K562 (cell line): ENCODE data around the gene TCF12. TPM values are rescaled to one million over a fixed set of nuclear protein-coding genes. Genes with fewer than 3 reads are reported as not detected.

Experiments used
- ATAC-seq: fragments of 200-7000 bp; cut with Tn5 transposase; 3 replicates; pipeline ENCODE4 v1.9.1; 2020; ENCODE audit warnings: moderate library complexity
- BruUV-seq: library from RNA; stranded (reverse); fragments of 400-500 nt; replicated peaks from 2 replicates; lab custom pipeline; 2021; lab: Mats Ljungman, UMichigan
- CTCF ChIA-PET: fragments of 300-600 bp; formaldehyde crosslinking; extraction: SDS; loops from one replicate; lab custom pipeline; 2021; ENCODE audit warnings: low intra/inter-chr PET ratio; lab: Yijun Ruan, JAX
- POLR2A ChIA-PET: fragments of 300-600, 350-650 bp; sonication (Branson Sonifier 250); formaldehyde crosslinking; extraction: SDS; loops from one replicate; lab custom pipeline; 2021; ENCODE audit warnings: antibody characterized with exemption, inconsistent platforms; lab: Yijun Ruan, JAX
- DNase-seq, 4 experiments: peaks; one replicate each; pipeline versions ENCODE4 v3.0.0 to v3.0.0-alpha.2; 2011 to 2018; ENCODE audit warnings: low spot score in 3 of 4, mixed read lengths in 3 of 4; ENCODE audit errors: extremely low read depth in 1 of 4
- FAIRE-seq: peaks from 2 replicates; lab custom pipeline; 2011; peaks lifted over from hg19 to GRCh38; lab: Jason Lieb, UNC
- H2AFZ ChIP-seq: 2 replicates; pipeline ENCODE4 v1.6.0; 2011; ENCODE audit warnings: low read depth, low read length, control low read depth, inconsistent platforms
- H3K27ac ChIP-seq: fragments of 200-600 bp; 3 replicates; pipeline ENCODE4 v1.8.0; 2011; ENCODE audit warnings: low read depth, mild to moderate bottlenecking, control low read depth, inconsistent platforms, low read length, moderate library complexity, mixed read lengths; ENCODE audit errors: extremely low read depth
- H3K27me3 ChIP-seq, 2 experiments: fragments of 300-600 bp in 1 of 2; 2 replicates in 1 of 2; 3 replicates in 1 of 2; pipeline versions ENCODE4 v1.6.0 to v1.8.0; 2011; ENCODE audit warnings: inconsistent platforms in 2 of 2, low read length in 2 of 2, mild to moderate bottlenecking in 1 of 2, mixed read lengths in 1 of 2, moderate library complexity in 1 of 2; ENCODE audit not compliant: control insufficient read depth in 2 of 2, insufficient read depth in 2 of 2
- H3K36me3 ChIP-seq: fragments of 300-600 bp; 3 replicates; pipeline ENCODE4 v1.8.0; 2011; ENCODE audit warnings: mild to moderate bottlenecking, low read length, inconsistent platforms; ENCODE audit not compliant: control insufficient read depth, insufficient read depth
- H3K4me1 ChIP-seq, 2 experiments: fragments of 200-600 bp in 1 of 2; replicated peaks in 1 of 2; 2 replicates in 1 of 2; 3 replicates in 1 of 2; pipeline versions ENCODE4 v1.5.1 to v1.8.0; 2011; ENCODE audit warnings: inconsistent platforms in 2 of 2, low read length in 2 of 2, mild to moderate bottlenecking in 1 of 2, mixed read lengths in 1 of 2, moderate library complexity in 1 of 2; ENCODE audit not compliant: control insufficient read depth in 2 of 2, insufficient read depth in 2 of 2
- H3K4me2 ChIP-seq: 2 replicates; pipeline ENCODE4 v1.6.1; 2011; ENCODE audit warnings: low read length, control low read depth, inconsistent platforms, mixed read lengths; ENCODE audit not compliant: insufficient read depth
- H3K4me3 ChIP-seq: fragments of 200-600 bp; sonication (generic), shearing (Covaris generic); 2 replicates; pipeline ENCODE4 v1.5.1; 2016; ENCODE audit warnings: control low read depth, inconsistent platforms
- H3K79me2 ChIP-seq: fragments of 200-600 bp; 3 replicates; pipeline ENCODE4 v1.8.0; 2011; ENCODE audit warnings: low read length, inconsistent platforms; ENCODE audit not compliant: control insufficient read depth, insufficient read depth
- H3K9ac ChIP-seq, 2 experiments: 2 replicates each; pipeline versions ENCODE4 v1.6.0 to v1.6.1; 2011; ENCODE audit warnings: low read depth in 2 of 2, low read length in 2 of 2, control low read depth in 1 of 2, inconsistent platforms in 1 of 2, mild to moderate bottlenecking in 1 of 2, mixed read lengths in 1 of 2; ENCODE audit not compliant: insufficient read depth in 1 of 2
- H3K9me1 ChIP-seq: one replicate; pipeline ENCODE4 v1.6.0; 2011; ENCODE audit warnings: inconsistent platforms, mild to moderate bottlenecking, low read length, moderate library complexity; ENCODE audit not compliant: control insufficient read depth, insufficient read depth
- H3K9me3 ChIP-seq: replicated peaks from 2 replicates; pipeline ENCODE4 v1.5.1; 2011; ENCODE audit warnings: low read depth, low read length, inconsistent platforms; ENCODE audit not compliant: control insufficient read depth, insufficient read depth
- H4K20me1 ChIP-seq: replicated peaks from 2 replicates; pipeline ENCODE4 v1.6.1; 2011; ENCODE audit warnings: low read length, inconsistent platforms, mixed read lengths; ENCODE audit not compliant: control insufficient read depth, insufficient read depth
- BDP1 ChIP-seq: IDR thresholded peaks from 3 replicates; pipeline ENCODE4 v1.6.1; 2011; ENCODE audit not compliant: insufficient read length, insufficient read depth
- BRD9 ChIP-seq: fragments of 450-650 bp; IDR thresholded peaks from 2 replicates; pipeline ENCODE4 v1.6.1; 2018; ENCODE audit warnings: low read depth; ENCODE audit not compliant: partially characterized antibody
- ETV6 ChIP-seq, 3 experiments: fragments of 150-350 bp in 1 of 3; sonication (generic) in 1 of 3; formaldehyde crosslinking in 1 of 3; IDR thresholded peaks; 2 replicates each; pipeline versions ENCODE4 v1.6.1 to v1.8.0; 2014 to 2022; ENCODE audit warnings: borderline replicate concordance in 2 of 3, low read depth in 2 of 3, antibody characterized with exemption in 1 of 3, low read length in 1 of 3, mild to moderate bottlenecking in 1 of 3, missing genetic modification reagents in 1 of 3
- FOXK2 ChIP-seq, 2 experiments: fragments of 450-650 bp; IDR thresholded peaks in 1 of 2; conservative IDR thresholded peaks in 1 of 2; 2 replicates each; pipeline ENCODE4 v1.6.1; 2016; ENCODE audit warnings: low read depth in 2 of 2, mild to moderate bottlenecking in 1 of 2
- GTF2E2 ChIP-seq: fragments of 200-800 bp; sonication (Bioruptor generic); IDR thresholded peaks from 2 replicates; pipeline ENCODE4 v1.6.1; 2016; ENCODE audit warnings: missing genetic modification characterization, missing compliant biosample characterization
- LEF1 ChIP-seq: fragments of 450-650 bp; IDR thresholded peaks from 2 replicates; pipeline ENCODE4 v1.6.1; 2016; ENCODE audit warnings: mild to moderate bottlenecking
- PML ChIP-seq: IDR thresholded peaks from 2 replicates; pipeline ENCODE4 v1.6.1; 2012; ENCODE audit warnings: low read length, inconsistent platforms
- PTTG1 ChIP-seq: fragments of 450-650 bp; IDR thresholded peaks from 2 replicates; pipeline ENCODE4 v1.6.1; 2016; ENCODE audit warnings: low read depth, mild to moderate bottlenecking, missing genetic modification characterization, missing compliant biosample characterization
- SAFB ChIP-seq: fragments of 200-400 bp; formaldehyde crosslinking; IDR thresholded peaks from 2 replicates; pipeline ENCODE4 v1.6.1; 2017; ENCODE audit warnings: low read depth, low read length, borderline replicate concordance
- SNIP1 ChIP-seq: fragments of 450-650 bp; IDR thresholded peaks from 2 replicates; pipeline ENCODE4 v1.7.1; 2017; ENCODE audit warnings: low read depth, mild to moderate bottlenecking
- SREBF1 ChIP-seq: fragments of 150-350 bp; IDR thresholded peaks from 2 replicates; pipeline ENCODE4 v1.6.1; 2014; ENCODE audit warnings: antibody characterized with exemption, low read depth, low read length, borderline replicate concordance
- TOE1 ChIP-seq, 2 experiments: fragments of 450-650 bp in 1 of 2; sonication (generic) in 1 of 2; formaldehyde crosslinking in 1 of 2; IDR thresholded peaks; 2 replicates each; pipeline versions ENCODE4 v1.7.1 to v1.8.0; 2016 to 2022; ENCODE audit warnings: borderline replicate concordance in 2 of 2, mild to moderate bottlenecking in 2 of 2, antibody characterized with exemption in 1 of 2, inconsistent platforms in 1 of 2, low read depth in 1 of 2, missing genetic modification reagents in 1 of 2, moderate library complexity in 1 of 2
- ZNF124 ChIP-seq: sonication (generic); formaldehyde crosslinking; IDR thresholded peaks from 2 replicates; pipeline ENCODE4 v1.8.1; 2022; ENCODE audit warnings: missing genetic modification reagents
- ZNF174 ChIP-seq: fragments of 250-450 bp; sonication (Bioruptor Pico); IDR thresholded peaks from 2 replicates; pipeline ENCODE4 v1.4.0; 2020; ENCODE audit warnings: mild to moderate bottlenecking
- ZNF23 ChIP-seq: fragments of 250-450 bp; sonication (Bioruptor Pico); IDR thresholded peaks from 2 replicates; pipeline ENCODE4 v1.4.0; 2020; ENCODE audit warnings: mild to moderate bottlenecking
- ZNF445 ChIP-seq: fragments of 250-450 bp; sonication (Bioruptor Pico); IDR thresholded peaks from 2 replicates; pipeline ENCODE4 v1.4.0; 2020; ENCODE audit warnings: low read depth, mild to moderate bottlenecking, moderate library complexity
- ZNF584 ChIP-seq: fragments of 200-800 bp; sonication (Bioruptor generic); IDR thresholded peaks from 2 replicates; pipeline ENCODE4 v1.6.1; 2016; ENCODE audit warnings: low read depth, mild to moderate bottlenecking, missing genetic modification characterization, missing compliant biosample characterization
- ZNF696 ChIP-seq: fragments of 250-450 bp; sonication (Bioruptor Pico); conservative IDR thresholded peaks from 2 replicates; pipeline ENCODE4 v1.4.0; 2020; ENCODE audit warnings: mild to moderate bottlenecking, moderate library complexity
- WGBS: fragments of 100-300 bp; shearing (Covaris generic); methylation state at CpG from one replicate; pipeline ENCODE4 v1.1.6; 2016; ENCODE audit warnings: low coverage, mixed read lengths; ENCODE audit not compliant: insufficient coverage; ENCODE audit errors: missing lambda C conversion rate; 5-methylcytosine and 5-hydroxymethylcytosine counted together
- in situ Hi-C: fragments of 300-500 bp; cut with MboI; formaldehyde crosslinking; loops from 4 replicates; pipeline ENCODE4 v1.15.0; 2018; ENCODE audit warnings: inconsistent platforms, mixed read lengths
- intact Hi-C: fragments of 100-400 bp; cut with micrococcal nuclease; formaldehyde crosslinking; loops from 2 replicates; pipeline ENCODE4 v1.14.2; 2022
- polyA plus RNA-seq, 8 experiments: library from polyadenylated mRNA; depleted of rRNA in 4 of 8; stranded (reverse) in 5 of 8; unstranded in 3 of 8; fragments of >200 nt; fragmentation: Nextera tagmentation in 2 of 8; fragmentation: Illumina TruSeq in 1 of 8; extraction: Ambion mirVana in 2 of 8; extraction: Trizol in 1 of 8; gene quantifications; 2 replicates each; pipeline versions ENCODE4 v1.2.1 to v1.2.3, GENCODE V29; 2011 to 2014; ENCODE audit warnings: inconsistent platforms in 1 of 8, missing spikeins in 1 of 8
- total RNA-seq, 7 experiments: library from RNA; depleted of rRNA in 6 of 7; stranded (reverse); fragments of >200 nt in 6 of 7; fragmentation: Illumina TruSeq in 2 of 7; extraction: Trizol in 2 of 7; gene quantifications; 2 replicates each; pipeline versions ENCODE4 v1.2.1 to v1.2.3, GENCODE V29; 2011 to 2021; ENCODE audit warnings: low replicate concordance in 1 of 7

Gene TCF12
- total and polyA plus RNA-seq, 9 of the 15 experiments (the other 6 are each of a cell fraction or from before 2014, with no cell fraction given): 10.5 to 132 (median 52.9) TPM

GRCh38 chr15:57159767-57160166 lies 241.3 kb downstream of the TCF12 start (continued):
- TF ChIP-seq TOE1 (IDR thresholded peaks at IDR 0.05; ENCODE audit: borderline replicate concordance) (no peak), TOE1 (CRISPR knock-in tag; IDR thresholded peaks at IDR 0.05; ENCODE audit: borderline replicate concordance, low read depth) (no peak), GTF2E2 (tag) (no peak), ZNF584 (no peak)

GRCh38 chr15:57160823-57161560 lies 242.5 kb downstream of the TCF12 start:
- H3K36me3 ChIP-seq: no peaks in the 10 kb centered on the region
- TF ChIP-seq SREBF1 (no peak), TOE1 (IDR thresholded peaks at IDR 0.05; ENCODE audit: borderline replicate concordance) (no peak), TOE1 (CRISPR knock-in tag; IDR thresholded peaks at IDR 0.05; ENCODE audit: borderline replicate concordance, low read depth) (no peak), ETV6 (IDR thresholded peaks at IDR 0.05; ENCODE audit: borderline replicate concordance in 1 of 2, low read depth in 2 of 2, low read length in 1 of 2) (no peak), ETV6 (CRISPR knock-in tag; IDR thresholded peaks at IDR 0.05; ENCODE audit: borderline replicate concordance) (no peak), LEF1 (no peak), FOXK2 (conservative IDR thresholded peaks at IDR 0.05 in 1 of 2, IDR thresholded peaks at IDR 0.05 in 1 of 2; ENCODE audit: low read depth in 2 of 2) (no peak), PML (no peak), ZNF174 (CRISPR knock-in tag) (no peak), SAFB (no peak), PTTG1 (no peak), ZNF124 (CRISPR knock-in tag) (no peak), ZNF23 (CRISPR knock-in tag) (no peak), ZNF696 (CRISPR knock-in tag) (no peak), ZNF445 (CRISPR knock-in tag) (no peak), SNIP1 (no peak), BRD9 (no peak), BDP1 (no peak)
- H3K9ac ChIP-seq: no peak overlapping the region
- H3K9me3 ChIP-seq: no peaks in the 10 kb centered on the region
- ChIA-PET CTCF (no interaction called here), POLR2A (interaction anchor here (0.7 to 1.3 kb wide), 2 partner anchors 8 to 35 kb away, joined by 3 to 7 read pairs; no protein-coding TSS in a partner anchor)
- 0 out of 3 replicates have a peak, but pooled peaks have one; percentile 27 for ATAC-seq
- FAIRE-seq: no peak
- no peaks in the 10 kb centered on the region for H4K20me1 ChIP-seq
- H3K4me1 ChIP-seq: no peaks in the 10 kb centered on the region
- DNase-seq: no peak
- H3K79me2 ChIP-seq: no peaks in the 10 kb centered on the region
- no peak overlapping the region for H3K27ac ChIP-seq
- in situ Hi-C loops: no loop called here
- no peaks in the 10 kb centered on the region for H3K27me3 ChIP-seq
- no peak overlapping the region for H3K4me2 ChIP-seq
- H3K4me3 ChIP-seq: no peak overlapping the region
- H3K9me1 ChIP-seq: no peaks in the 10 kb centered on the region
- BruUV-seq: no TSS peak
- intact Hi-C loops: no loop called here
- WGBS: 63% methylated on average over 2 of the region's 2 CpGs
- no peak overlapping the region for H2AFZ ChIP-seq
